ENCODE measurements around the gene CTIF. TPM values are rescaled to one million over a fixed set of nuclear protein-coding genes. Genes with fewer than 3 reads are reported as not detected.

CTIF gene
- total and polyA plus RNA-seq, 7 experiments from 2014 or later = 1.3 to 11.2 (median 2.5) TPM; not detected in 2

GRCh38 chr18:48750485-48751175, 211.8 kb downstream of the CTIF start:
- CTCF ChIA-PET = no interaction called here
- peaks cover 0 to 2% (median 0%) of the 10 kb centered on the region in 7 donors for H3K4me1 Mint-ChIP-seq

GRCh38 chr18:48751727-48752468, 213.1 kb downstream of the CTIF start:
- no peak for ATAC-seq

More at GRCh38 chr18:48750485-48751175, 211.8 kb downstream of the CTIF start:
- intact Hi-C loops (cut with micrococcal nuclease) = no loop called here
- Mint-ChIP-seq H3K9me3 (no peaks in the 10 kb centered on the region), H3K27me3 (no peaks in the 10 kb centered on the region), H3K27ac (no peak overlapping the region), H3K36me3 (no peaks in the 10 kb centered on the region), H3K4me3 (no peak overlapping the region)
- ATAC-seq = no peak
- no peaks in the 10 kb centered on the region for H3K27me3 ChIP-seq (ENCODE audit: control insufficient read depth in 2 of 2, insufficient read depth in 2 of 2, low read length in 2 of 2)
- no peaks in the 10 kb centered on the region for H3K36me3 ChIP-seq (ENCODE audit: control insufficient read depth in 2 of 3, insufficient read depth in 3 of 3, low read length in 3 of 3)
- no peak overlapping the region for H3K27ac ChIP-seq (ENCODE audit: low read depth, low read length)
- no peaks in the 10 kb centered on the region for H3K9me3 ChIP-seq (ENCODE audit: control insufficient read depth in 2 of 3, low read length in 3 of 3)
- H3K4me3 ChIP-seq (ENCODE audit: low read length) = no peak overlapping the region
- POLR2A ChIA-PET = no interaction called here
- no peaks in the 10 kb centered on the region for H3K4me1 ChIP-seq (ENCODE audit: control insufficient read depth in 2 of 2, insufficient read depth in 2 of 2, low read length in 2 of 2)
- no peak for DNase-seq

GRCh38 chr18:48752478-48752877, 213.6 kb downstream of the CTIF start:
- CTCF ChIA-PET = no interaction called here

More at GRCh38 chr18:48751727-48752468, 213.1 kb downstream of the CTIF start:
- Histone ChIP-seq H3K36me3 (ENCODE audit: control insufficient read depth in 2 of 3, insufficient read depth in 3 of 3, low read length in 3 of 3) (no peaks in the 10 kb centered on the region), H3K9me3 (ENCODE audit: control insufficient read depth in 2 of 3, low read length in 3 of 3) (no peaks in the 10 kb centered on the region), H3K4me3 (ENCODE audit: low read length) (no peak overlapping the region), H3K27me3 (ENCODE audit: control insufficient read depth in 2 of 2, insufficient read depth in 2 of 2, low read length in 2 of 2) (no peaks in the 10 kb centered on the region), H3K27ac (ENCODE audit: low read depth, low read length) (no peak overlapping the region), H3K4me1 (ENCODE audit: control insufficient read depth in 2 of 2, insufficient read depth in 2 of 2, low read length in 2 of 2) (no peaks in the 10 kb centered on the region)
- Mint-ChIP-seq H3K4me3 (no peak overlapping the region), H3K4me1 (peaks cover 0 to 2% (median 0%) of the 10 kb centered on the region in 7 donors), H3K27me3 (no peaks in the 10 kb centered on the region), H3K9me3 (peaks cover 0 to under 1% (median 0%) of the 10 kb centered on the region in 11 donors), H3K36me3 (no peaks in the 10 kb centered on the region), H3K27ac (no peak overlapping the region)
- ChIA-PET POLR2A (no interaction called here), CTCF (no interaction called here)
- no peak for DNase-seq
- intact Hi-C loops (cut with micrococcal nuclease) = no loop called here

GRCh38 chr18:48752928-48753327, 214.1 kb downstream of the CTIF start:
- Mint-ChIP-seq H3K27me3 (no peaks in the 10 kb centered on the region), H3K36me3 (no peaks in the 10 kb centered on the region), H3K27ac (no peak overlapping the region), H3K4me1 (peaks cover 0 to 2% (median 0%) of the 10 kb centered on the region in 7 donors), H3K9me3 (peaks cover 0 to 1% (median 0%) of the 10 kb centered on the region in 11 donors), H3K4me3 (no peak overlapping the region)
- Histone ChIP-seq H3K36me3 (ENCODE audit: control insufficient read depth in 2 of 3, insufficient read depth in 3 of 3, low read length in 3 of 3) (no peaks in the 10 kb centered on the region), H3K27me3 (ENCODE audit: control insufficient read depth in 2 of 2, insufficient read depth in 2 of 2, low read length in 2 of 2) (no peaks in the 10 kb centered on the region), H3K9me3 (ENCODE audit: control insufficient read depth in 2 of 3, low read length in 3 of 3) (no peaks in the 10 kb centered on the region), H3K4me3 (ENCODE audit: low read length) (no peak overlapping the region), H3K27ac (ENCODE audit: low read depth, low read length) (no peak overlapping the region), H3K4me1 (ENCODE audit: control insufficient read depth in 2 of 2, insufficient read depth in 2 of 2, low read length in 2 of 2) (no peaks in the 10 kb centered on the region)
- POLR2A ChIA-PET = no interaction called here
- DNase-seq (no peak), ATAC-seq (no peak)
- intact Hi-C loops (cut with micrococcal nuclease) = no loop called here
- CTCF ChIA-PET = no interaction called here

More at GRCh38 chr18:48752478-48752877, 213.6 kb downstream of the CTIF start:
- no peaks in the 10 kb centered on the region for H3K9me3 ChIP-seq (ENCODE audit: control insufficient read depth in 2 of 3, low read length in 3 of 3)
- Mint-ChIP-seq H3K27me3 (no peaks in the 10 kb centered on the region), H3K4me3 (no peak overlapping the region), H3K4me1 (peaks cover 0 to 2% (median 0%) of the 10 kb centered on the region in 7 donors), H3K9me3 (peaks cover 0 to 1% (median 0%) of the 10 kb centered on the region in 11 donors), H3K36me3 (no peaks in the 10 kb centered on the region), H3K27ac (no peak overlapping the region)
- POLR2A ChIA-PET = no interaction called here
- H3K4me3 ChIP-seq (ENCODE audit: low read length) = no peak overlapping the region
- no peaks in the 10 kb centered on the region for H3K36me3 ChIP-seq (ENCODE audit: control insufficient read depth in 2 of 3, insufficient read depth in 3 of 3, low read length in 3 of 3)
- H3K27ac ChIP-seq (ENCODE audit: low read depth, low read length) = no peak overlapping the region
- intact Hi-C loops (cut with micrococcal nuclease) = no loop called here
- no peak for ATAC-seq
- H3K4me1 ChIP-seq (ENCODE audit: control insufficient read depth in 2 of 2, insufficient read depth in 2 of 2, low read length in 2 of 2) = no peaks in the 10 kb centered on the region
- no peak for DNase-seq
- no peaks in the 10 kb centered on the region for H3K27me3 ChIP-seq (ENCODE audit: control insufficient read depth in 2 of 2, insufficient read depth in 2 of 2, low read length in 2 of 2)

- H3K36me3 Mint-ChIP-seq = no peaks in the 10 kb centered on the region
- no peak overlapping the region for H3K27ac Mint-ChIP-seq
- ChIA-PET POLR2A (no interaction called here), CTCF (no interaction called here)
- no peaks in the 10 kb centered on the region for H3K27me3 Mint-ChIP-seq
- H3K4me3 ChIP-seq (ENCODE audit: low read length) = no peak overlapping the region
- no peak for DNase-seq
- peaks cover 0 to 1% (median 0%) of the 10 kb centered on the region in 11 donors for H3K9me3 Mint-ChIP-seq
- H3K27me3 ChIP-seq (ENCODE audit: control insufficient read depth in 2 of 2, insufficient read depth in 2 of 2, low read length in 2 of 2) = no peaks in the 10 kb centered on the region
- no peak overlapping the region for H3K4me3 Mint-ChIP-seq
- no peaks in the 10 kb centered on the region for H3K9me3 ChIP-seq (ENCODE audit: control insufficient read depth in 2 of 3, low read length in 3 of 3)
- peaks cover 0 to 2% (median 0%) of the 10 kb centered on the region in 7 donors for H3K4me1 Mint-ChIP-seq
- no peak for ATAC-seq
- intact Hi-C loops (cut with micrococcal nuclease) = no loop called here
- H3K4me1 ChIP-seq (ENCODE audit: control insufficient read depth in 2 of 2, insufficient read depth in 2 of 2, low read length in 2 of 2) = no peaks in the 10 kb centered on the region
- no peak overlapping the region for H3K27ac ChIP-seq (ENCODE audit: low read depth, low read length)
- H3K36me3 ChIP-seq (ENCODE audit: control insufficient read depth in 2 of 3, insufficient read depth in 3 of 3, low read length in 3 of 3) = no peaks in the 10 kb centered on the region
These were observed 214.9 kb downstream of the CTIF start for GRCh38 chr18:48753691-48754090.

- CTCF ChIA-PET = no interaction called here
- peaks cover 0 to 2% (median 0%) of the 10 kb centered on the region in 7 donors for H3K4me1 Mint-ChIP-seq
- DNase-seq (no peak), ATAC-seq (no peak)
- no peaks in the 10 kb centered on the region for H3K27me3 Mint-ChIP-seq
- H3K4me1 ChIP-seq (ENCODE audit: control insufficient read depth in 2 of 2, insufficient read depth in 2 of 2, low read length in 2 of 2) = no peaks in the 10 kb centered on the region
- no peaks in the 10 kb centered on the region for H3K36me3 ChIP-seq (ENCODE audit: control insufficient read depth in 2 of 3, insufficient read depth in 3 of 3, low read length in 3 of 3)
- H3K27ac ChIP-seq (ENCODE audit: low read depth, low read length) = no peak overlapping the region
- POLR2A ChIA-PET = no interaction called here
- H3K9me3 Mint-ChIP-seq = peaks cover 0 to 1% (median 0%) of the 10 kb centered on the region in 11 donors
- no peak overlapping the region for H3K4me3 Mint-ChIP-seq
- H3K27me3 ChIP-seq (ENCODE audit: control insufficient read depth in 2 of 2, insufficient read depth in 2 of 2, low read length in 2 of 2) = no peaks in the 10 kb centered on the region
- no peaks in the 10 kb centered on the region for H3K9me3 ChIP-seq (ENCODE audit: control insufficient read depth in 2 of 3, low read length in 3 of 3)
- intact Hi-C loops (cut with micrococcal nuclease) = no loop called here
- H3K27ac Mint-ChIP-seq = no peak overlapping the region
- H3K4me3 ChIP-seq (ENCODE audit: low read length) = no peak overlapping the region
- H3K36me3 Mint-ChIP-seq = no peaks in the 10 kb centered on the region
These were observed 215.7 kb downstream of the CTIF start for GRCh38 chr18:48754559-48754958.

Data from naive thymus-derived CD4-positive, alpha-beta T cell (primary cell).